Measurements from ENCODE around the gene CAPS2.

The CAPS2 gene

DNA sequence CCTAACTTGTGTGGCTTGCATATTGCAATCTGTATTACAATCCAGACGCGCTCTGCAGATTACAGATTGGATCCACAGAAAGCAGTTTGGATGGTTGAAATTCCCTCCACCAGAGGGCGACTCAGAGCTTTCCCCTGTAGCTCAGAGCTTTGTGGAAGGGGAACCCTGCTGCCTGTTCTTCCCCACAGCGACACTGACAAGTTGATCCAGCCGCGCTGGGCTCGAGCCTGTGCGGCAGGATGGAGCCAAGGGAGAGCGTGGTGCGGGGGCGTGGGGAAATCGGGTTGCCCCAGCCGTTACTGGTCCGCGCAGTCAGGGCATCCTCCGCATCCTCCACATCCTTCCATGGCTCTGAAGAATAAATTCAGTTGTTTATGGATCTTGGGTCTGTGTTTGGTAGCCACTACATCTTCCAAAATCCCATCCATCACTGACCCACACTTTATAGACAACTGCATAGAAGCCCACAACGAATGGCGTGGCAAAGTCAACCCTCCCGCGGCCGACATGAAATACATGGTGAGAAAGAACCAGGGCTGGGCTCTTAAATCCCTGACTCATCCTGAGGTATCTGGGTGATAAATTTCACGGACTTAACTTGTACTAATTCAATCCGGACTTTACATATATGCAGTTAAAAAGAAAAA lies 4.4 kb upstream of the CAPS2 start, which contains the start of gene GLIPR1L1 (continued):
- TF ChIP-seq ZBTB44 (tag by site-specific recombination; IDR thresholded peaks at IDR 0.05) (no peak), ZNF501 (tag by site-specific recombination; IDR thresholded peaks at IDR 0.05) (peak; percentile 47), ZNF274 (IDR thresholded peaks at IDR 0.05; ENCODE audit: low read length) (no peak), ZNF274 (tag by site-specific recombination; IDR thresholded peaks at IDR 0.05; ENCODE audit: borderline replicate concordance) (no peak), ZNF175 (tag by site-specific recombination; IDR thresholded peaks at IDR 0.05) (no peak), KLF9 (tag by site-specific recombination; IDR thresholded peaks at IDR 0.05; ENCODE audit: low read depth) (no peak), ZSCAN4 (tag by site-specific recombination; IDR thresholded peaks at IDR 0.05) (no peak), YY2 (tag by site-specific recombination; IDR thresholded peaks at IDR 0.05) (no peak), ZNF777 (tag by site-specific recombination; IDR thresholded peaks at IDR 0.05; ENCODE audit: borderline replicate concordance) (no peak), ZNF324 (tag by site-specific recombination; IDR thresholded peaks at IDR 0.05) (no peak), SP7 (tag by site-specific recombination; IDR thresholded peaks at IDR 0.05) (peak; percentile 67), ZBTB11 (tag by site-specific recombination; conservative IDR thresholded peaks at IDR 0.05; ENCODE audit: low read depth) (0 out of 2 replicates have a peak, but pooled peaks have one; percentile 9), SCRT2 (tag by site-specific recombination; IDR thresholded peaks at IDR 0.05) (peak; percentile 41; the same call in 1 of the 2 replicates), ZNF747 (tag by site-specific recombination; IDR thresholded peaks at IDR 0.05) (no peak), PRDM10 (tag by site-specific recombination; IDR thresholded peaks at IDR 0.05) (peak; percentile 98), REST (tag by site-specific recombination; IDR thresholded peaks at IDR 0.05) (no peak), ZNF2 (tag by site-specific recombination; IDR thresholded peaks at IDR 0.05) (peak; percentile 80), ZNF768 (tag by site-specific recombination; IDR thresholded peaks at IDR 0.05) (no peak), ZNF621 (tag by site-specific recombination; IDR thresholded peaks at IDR 0.05) (no peak), ZNF24 (tag by site-specific recombination; IDR thresholded peaks at IDR 0.05) (no peak), ZFP69B (tag by site-specific recombination; IDR thresholded peaks at IDR 0.05) (no peak), GLIS1 (tag by site-specific recombination; IDR thresholded peaks at IDR 0.05) (peak; percentile 45; the same call in 1 of the 2 replicates), ZNF366 (tag by site-specific recombination; conservative IDR thresholded peaks at IDR 0.05) (0 out of 2 replicates have a peak, but pooled peaks have one; percentile 31), GLI2 (tag by site-specific recombination; IDR thresholded peaks at IDR 0.05; ENCODE audit: borderline replicate concordance, low read depth) (no peak), ZFHX2 (tag by site-specific recombination; conservative IDR thresholded peaks at IDR 0.05) (peak; percentile 87), ZNF571 (tag by site-specific recombination; IDR thresholded peaks at IDR 0.05) (no peak)
